Measurements from ENCODE around the gene FAM168B.

Gene FAM168B

GRCh38 chr2:131014141-131014540 is 79.1 kb downstream of the FAM168B start:
- DNase-seq: no peak

- DNase-seq: no peak
These were observed 81.8 kb downstream of the FAM168B start for GRCh38 chr2:131011486-131011885.

GRCh38 chr2:131010566-131010965 is 82.7 kb downstream of the FAM168B start:
- no peak for DNase-seq

GRCh38 chr2:131009713-131010475 is 83.4 kb downstream of the FAM168B start:
- no peak for DNase-seq

GRCh38 chr2:131008967-131009366 is 84.3 kb downstream of the FAM168B start:
- DNase-seq: no peak

- no peak for DNase-seq
These were observed 86.7 kb downstream of the FAM168B start for GRCh38 chr2:131006561-131006960.

- DNase-seq: no peak
These were observed 87.9 kb downstream of the FAM168B start for GRCh38 chr2:131005216-131005935.

- DNase-seq: no peak
These were observed 88.6 kb downstream of the FAM168B start for GRCh38 chr2:131004446-131005209.

- no peak for DNase-seq
These were observed 94.7 kb downstream of the FAM168B start for GRCh38 chr2:130998561-130998960.
